H1 (cell line): ENCODE data around the gene KCNC4. TPM values are rescaled to one million over a fixed set of nuclear protein-coding genes. Genes with fewer than 3 reads are reported as not detected.

Experiments used
- CTCF ChIA-PET: fragments of 300-600 bp; sonication (Branson Sonifier 250); formaldehyde crosslinking; loops from one replicate; lab custom pipeline; 2021; ENCODE audit not compliant: partially characterized antibody; lab: Charles Lee
- POLR2A ChIA-PET: fragments of 300-600 bp; sonication (Branson Sonifier 250); formaldehyde crosslinking; loops from one replicate; lab custom pipeline; 2021; ENCODE audit warnings: inconsistent platforms; ENCODE audit not compliant: partially characterized antibody; lab: Charles Lee
- DNase-seq, 2 experiments: peaks; one replicate each; pipeline versions ENCODE4 v3.0.0 to v3.0.0-alpha.2; 2010 to 2022; ENCODE audit warnings: low spot score in 2 of 2, low read depth in 1 of 2, mixed read lengths in 1 of 2
- FAIRE-seq: peaks from 2 replicates; lab custom pipeline; 2011; peaks lifted over from hg19 to GRCh38; lab: Jason Lieb, UNC
- H2AFZ ChIP-seq: 2 replicates; pipeline ENCODE4 v1.8.1; 2012; ENCODE audit warnings: low read length, inconsistent platforms
- H2AK5ac ChIP-seq: 2 replicates; pipeline ENCODE4 v1.6.1; 2013; ENCODE audit warnings: low read depth, low read length
- H2BK120ac ChIP-seq: replicated peaks from 2 replicates; pipeline ENCODE3; 2013; ENCODE audit warnings: low read depth, low read length, inconsistent platforms
- H2BK12ac ChIP-seq: 2 replicates; pipeline ENCODE4 v1.6.1; 2013; ENCODE audit warnings: low read depth, low read length
- H2BK15ac ChIP-seq: 2 replicates; pipeline ENCODE4 v1.6.1; 2013; ENCODE audit warnings: low read length
- H2BK20ac ChIP-seq: 2 replicates; pipeline ENCODE4 v1.6.1; 2013; ENCODE audit warnings: low read length
- H2BK5ac ChIP-seq: 2 replicates; pipeline ENCODE4 v1.6.1; 2013; ENCODE audit warnings: low read depth, low read length
- H3K14ac ChIP-seq: 2 replicates; pipeline ENCODE4 v1.6.1; 2013; ENCODE audit warnings: inconsistent platforms; ENCODE audit not compliant: insufficient read length
- H3K18ac ChIP-seq: 2 replicates; pipeline ENCODE4 v1.6.1; 2013; ENCODE audit warnings: low read length; ENCODE audit errors: extremely low read depth
- H3K23ac ChIP-seq: 2 replicates; pipeline ENCODE4 v1.6.1; 2013; ENCODE audit warnings: inconsistent platforms; ENCODE audit not compliant: insufficient read length
- H3K23me2 ChIP-seq: 2 replicates; pipeline ENCODE4 v1.6.1; 2013; ENCODE audit warnings: low read depth, low read length
- H3K27ac ChIP-seq: 2 replicates; pipeline ENCODE4 v1.6.1; 2011; ENCODE audit warnings: low read depth, low read length, inconsistent platforms
- H3K27me3 ChIP-seq, 4 experiments: replicated peaks in 1 of 4; 1 replicate in 1 of 4; 2 replicates in 3 of 4; pipeline versions ENCODE4 v1.6.1 to v1.8.1; 2011 to 2013; ENCODE audit warnings: low read length in 3 of 4, mild to moderate bottlenecking in 3 of 4, inconsistent platforms in 2 of 4, mixed read lengths in 2 of 4, moderate library complexity in 1 of 4; ENCODE audit not compliant: control insufficient read depth in 3 of 4, insufficient read depth in 3 of 4; ENCODE audit errors: extremely low read depth in 1 of 4
- H3K36me3 ChIP-seq, 4 experiments: 2 replicates each; pipeline versions ENCODE4 v1.6.1 to v1.8.1; 2011 to 2013; ENCODE audit warnings: mild to moderate bottlenecking in 4 of 4, low read length in 3 of 4, moderate library complexity in 2 of 4, control low read depth in 1 of 4, inconsistent platforms in 1 of 4; ENCODE audit not compliant: insufficient read depth in 4 of 4, control insufficient read depth in 2 of 4
- H3K4ac ChIP-seq: replicated peaks from 2 replicates; pipeline ENCODE3; 2013; ENCODE audit warnings: low read length, low read depth, mixed read lengths, inconsistent platforms; ENCODE audit not compliant: insufficient read length
- H3K4me1 ChIP-seq, 4 experiments: replicated peaks in 1 of 4; 1 replicate in 1 of 4; 2 replicates in 3 of 4; pipeline versions ENCODE4 v1.6.1 to v1.8.1; 2011 to 2013; ENCODE audit warnings: low read length in 3 of 4, inconsistent platforms in 2 of 4, mixed read lengths in 1 of 4; ENCODE audit not compliant: insufficient read depth in 4 of 4, control insufficient read depth in 3 of 4
- H3K4me2 ChIP-seq, 2 experiments: 2 replicates each; pipeline versions ENCODE4 v1.6.1 to v1.8.1; 2011 to 2013; ENCODE audit warnings: low read depth in 2 of 2, low read length in 2 of 2, control low read depth in 1 of 2, inconsistent platforms in 1 of 2, mild to moderate bottlenecking in 1 of 2; ENCODE audit not compliant: insufficient read depth in 1 of 2
- H3K4me3 ChIP-seq, 4 experiments: fragments of 200-600, 300-600 bp in 1 of 4; sonication (generic), shearing (Covaris generic), sonication (Bioruptor Twin) in 1 of 4; 2 replicates each; pipeline versions ENCODE4 v1.5.1 to v1.8.1; 2011 to 2016; ENCODE audit warnings: low read length in 4 of 4, low read depth in 3 of 4, control low read depth in 2 of 4, inconsistent platforms in 2 of 4, mild to moderate bottlenecking in 2 of 4, mixed read lengths in 1 of 4, moderate library complexity in 1 of 4; ENCODE audit not compliant: insufficient read depth in 2 of 4; ENCODE audit errors: extremely low read depth in 1 of 4
- H3K56ac ChIP-seq: replicated peaks from 2 replicates; pipeline ENCODE3; 2013; ENCODE audit warnings: low read depth, mild to moderate bottlenecking, mixed read lengths, low read length, inconsistent platforms; ENCODE audit not compliant: insufficient read length
- H3K79me1 ChIP-seq: 2 replicates; pipeline ENCODE4 v1.6.1; 2013; ENCODE audit warnings: low read depth, low read length, control low read depth
- H3K79me2 ChIP-seq, 2 experiments: 2 replicates each; pipeline versions ENCODE4 v1.6.1 to v1.8.1; 2012 to 2013; ENCODE audit warnings: low read length in 2 of 2, mild to moderate bottlenecking in 2 of 2, inconsistent platforms in 1 of 2; ENCODE audit not compliant: insufficient read depth in 2 of 2, control insufficient read depth in 1 of 2
- H3K9ac ChIP-seq, 4 experiments: replicated peaks in 1 of 4; 1 replicate in 1 of 4; 2 replicates in 3 of 4; pipeline versions ENCODE4 v1.6.1 to v1.8.1; 2011 to 2013; ENCODE audit warnings: low read depth in 3 of 4, low read length in 3 of 4, control low read depth in 2 of 4, mild to moderate bottlenecking in 2 of 4, moderate library complexity in 2 of 4, inconsistent platforms in 1 of 4; ENCODE audit errors: extremely low read depth in 1 of 4
- H3K9me3 ChIP-seq, 2 experiments: 2 replicates each; pipeline versions ENCODE4 v1.6.1 to v1.8.1; 2012 to 2013; ENCODE audit warnings: mild to moderate bottlenecking in 2 of 2, moderate library complexity in 2 of 2, control low read depth in 1 of 2, inconsistent platforms in 1 of 2, low read depth in 1 of 2, low read length in 1 of 2, mixed read lengths in 1 of 2; ENCODE audit not compliant: insufficient read depth in 2 of 2
- H4K20me1 ChIP-seq, 2 experiments: replicated peaks in 1 of 2; 2 replicates each; pipeline versions ENCODE3 to v1.8.1; 2011 to 2013; ENCODE audit warnings: inconsistent platforms in 2 of 2, low read length in 2 of 2, mild to moderate bottlenecking in 1 of 2; ENCODE audit not compliant: insufficient read depth in 2 of 2, control insufficient read depth in 1 of 2
- H4K5ac ChIP-seq: 2 replicates; pipeline ENCODE4 v1.6.1; 2013; ENCODE audit warnings: low read length, low read depth, mixed read lengths, inconsistent platforms; ENCODE audit not compliant: insufficient read length
- H4K8ac ChIP-seq: 2 replicates; pipeline ENCODE4 v1.8.0; 2013; ENCODE audit warnings: mild to moderate bottlenecking, moderate library complexity, low read length, inconsistent platforms; ENCODE audit not compliant: insufficient read depth; ENCODE audit errors: extremely low read depth
- H4K91ac ChIP-seq: replicated peaks from 2 replicates; pipeline ENCODE3; 2013; ENCODE audit warnings: low read length, mixed read lengths, inconsistent platforms; ENCODE audit not compliant: insufficient read length
- WGBS, 2 experiments: shearing (Covaris generic) in 1 of 2; methylation state at CpG; one replicate each; pipeline versions ENCODE4 v1.1.6 to v1.1.7; 2013 to 2015; ENCODE audit warnings: low lambda C conversion rate in 2 of 2, mixed read lengths in 2 of 2, inconsistent platforms in 1 of 2, low coverage in 1 of 2, missing lambda C conversion rate in 1 of 2; ENCODE audit not compliant: insufficient replicate concordance in 2 of 2, insufficient coverage in 1 of 2, insufficient read length in 1 of 2; ENCODE audit errors: extremely low coverage in 1 of 2, missing lambda C conversion rate in 1 of 2; 5-methylcytosine and 5-hydroxymethylcytosine counted together
- polyA plus RNA-seq, 7 experiments: library from polyadenylated mRNA; depleted of rRNA in 3 of 7; stranded (reverse) in 5 of 7; unstranded in 2 of 7; fragments of >200 nt in 5 of 7; fragments of 200-250 nt in 2 of 7; gene quantifications; 1 replicate in 5 of 7; 2 replicates in 1 of 7; 4 replicates in 1 of 7; pipeline versions ENCODE4 v1.2.1 to v1.2.3, GENCODE V29; 2011 to 2013; ENCODE audit warnings: missing spikeins in 2 of 7, mixed read lengths in 2 of 7
- total RNA-seq: library from RNA; stranded (reverse); fragmentation: NEBNext Ultra II Directional; extraction: Animal tissue kit (Norgen Biotek cat#: 25700); gene quantifications from 2 replicates; pipeline ENCODE4 v1.2.1, GENCODE V29; 2021

KCNC4 gene
- total and polyA plus RNA-seq, 2 of the 8 experiments (the other 6 are each of a cell fraction or from before 2014, with no cell fraction given), result 8.1 to 11.2 TPM

DNA sequence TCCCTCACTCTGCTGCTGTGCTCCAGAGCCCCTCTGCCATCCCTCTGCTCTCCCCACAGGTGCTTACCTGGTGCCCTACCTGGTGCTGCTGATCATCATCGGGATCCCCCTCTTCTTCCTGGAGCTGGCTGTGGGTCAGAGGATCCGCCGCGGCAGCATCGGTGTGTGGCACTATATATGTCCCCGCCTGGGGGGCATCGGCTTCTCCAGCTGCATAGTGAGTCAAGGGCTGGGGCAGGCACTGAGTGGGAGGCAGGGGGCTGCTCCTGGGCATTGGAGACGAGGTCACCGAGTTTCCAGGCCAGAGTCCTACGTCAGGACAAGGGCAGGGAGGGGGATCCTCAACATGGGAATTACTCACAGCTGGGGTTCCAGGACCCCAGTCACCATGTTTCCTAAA lies 38.1 kb upstream of the KCNC4 start:
- WGBS, 2 experiments, result 87% methylated on average over 10 of the region's 10 CpGs; no CpG with 5 or more reads in 1 of the 2 experiments
- ChIA-PET CTCF (interaction anchor here (0.7 to 1.6 kb wide), 8 partner anchors 9 to 324 kb away, joined by 3 to 4 read pairs (median 4); no protein-coding TSS in a partner anchor), POLR2A (interaction anchor here (0.6 kb wide), 1 partner anchor 178 kb away, joined by 4 read pairs; no protein-coding TSS in a partner anchor)
- Histone ChIP-seq H3K4ac (no peak overlapping the region), H2AK5ac (no peak overlapping the region), H3K27ac (no peak overlapping the region), H3K9ac (no peak overlapping the region), H2BK20ac (no peak overlapping the region), H2AFZ (no peak overlapping the region), H3K4me3 (no peak overlapping the region), H3K23me2 (no peaks in the 10 kb centered on the region), H3K79me1 (no peaks in the 10 kb centered on the region), H4K8ac (no peak overlapping the region), H3K36me3 (no peaks in the 10 kb centered on the region), H3K56ac (no peak overlapping the region), H4K20me1 (no peaks in the 10 kb centered on the region), H2BK12ac (no peak overlapping the region), H4K91ac (no peak overlapping the region), H4K5ac (no peak overlapping the region), H3K4me1 (peaks cover 0 to 4% (median 0%) of the 10 kb centered on the region in 4 experiments; a peak in 2 of 7 replicates), H3K4me2 (no peak overlapping the region), H2BK5ac (no peak overlapping the region), H3K9me3 (no peaks in the 10 kb centered on the region), H3K27me3 (no peaks in the 10 kb centered on the region; a peak in 1 of 7 replicates), H3K18ac (no peak overlapping the region), H3K14ac (no peak overlapping the region), H2BK15ac (no peak overlapping the region), H3K79me2 (no peaks in the 10 kb centered on the region), H2BK120ac (no peak overlapping the region), H3K23ac (no peak overlapping the region)
- FAIRE-seq, result no peak
- no peak for DNase-seq
